ENCODE measurements around the gene EFNA3. TPM values are rescaled to one million over a fixed set of nuclear protein-coding genes. Genes with fewer than 3 reads are reported as not detected.
"Not testable (repeated sequence)": the region's sequence is repeated elsewhere in the genome, so short reads cannot be mapped to it uniquely, and the experiment has no call there.

EFNA3 gene
- total RNA-seq, 3 donors from 2014 or later, result 2.1 to 17.4 (median 5.6) TPM

GRCh38 chr1:155110381-155110780, 31.7 kb downstream of the EFNA3 start:
- ATAC-seq, result no peak
- Histone ChIP-seq H3K4me3 (no peak overlapping the region), H3K4me1 (ENCODE audit: low read depth) (no peaks in the 10 kb centered on the region), H3K9me3 (no peaks in the 10 kb centered on the region), H3K36me3 (ENCODE audit: low read depth) (no peaks in the 10 kb centered on the region)
- DNase-seq, result no peak
- TF ChIP-seq, protein P1, sequence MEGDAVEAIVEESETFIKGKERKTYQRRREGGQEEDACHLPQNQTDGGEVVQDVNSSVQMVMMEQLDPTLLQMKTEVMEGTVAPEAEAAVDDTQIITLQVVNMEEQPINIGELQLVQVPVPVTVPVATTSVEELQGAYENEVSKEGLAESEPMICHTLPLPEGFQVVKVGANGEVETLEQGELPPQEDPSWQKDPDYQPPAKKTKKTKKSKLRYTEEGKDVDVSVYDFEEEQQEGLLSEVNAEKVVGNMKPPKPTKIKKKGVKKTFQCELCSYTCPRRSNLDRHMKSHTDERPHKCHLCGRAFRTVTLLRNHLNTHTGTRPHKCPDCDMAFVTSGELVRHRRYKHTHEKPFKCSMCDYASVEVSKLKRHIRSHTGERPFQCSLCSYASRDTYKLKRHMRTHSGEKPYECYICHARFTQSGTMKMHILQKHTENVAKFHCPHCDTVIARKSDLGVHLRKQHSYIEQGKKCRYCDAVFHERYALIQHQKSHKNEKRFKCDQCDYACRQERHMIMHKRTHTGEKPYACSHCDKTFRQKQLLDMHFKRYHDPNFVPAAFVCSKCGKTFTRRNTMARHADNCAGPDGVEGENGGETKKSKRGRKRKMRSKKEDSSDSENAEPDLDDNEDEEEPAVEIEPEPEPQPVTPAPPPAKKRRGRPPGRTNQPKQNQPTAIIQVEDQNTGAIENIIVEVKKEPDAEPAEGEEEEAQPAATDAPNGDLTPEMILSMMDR (IDR thresholded peaks at IDR 0.05), result no peak
- intact Hi-C loops (cut with DNase I, micrococcal nuclease), result loop anchor here in 1 of 2 donors (10.0 kb wide), 1 partner anchor 54 kb away; no protein-coding TSS in a partner anchor

GRCh38 chr1:155110826-155111225, 32.2 kb downstream of the EFNA3 start:
- TF ChIP-seq, protein P1 (IDR thresholded peaks at IDR 0.05), result no peak
- H3K9me3 ChIP-seq, result no peaks in the 10 kb centered on the region
- intact Hi-C loops (cut with DNase I, micrococcal nuclease), result loop anchor here in 1 of 2 donors (10.0 kb wide), 1 partner anchor 54 kb away; no protein-coding TSS in a partner anchor

DNA sequence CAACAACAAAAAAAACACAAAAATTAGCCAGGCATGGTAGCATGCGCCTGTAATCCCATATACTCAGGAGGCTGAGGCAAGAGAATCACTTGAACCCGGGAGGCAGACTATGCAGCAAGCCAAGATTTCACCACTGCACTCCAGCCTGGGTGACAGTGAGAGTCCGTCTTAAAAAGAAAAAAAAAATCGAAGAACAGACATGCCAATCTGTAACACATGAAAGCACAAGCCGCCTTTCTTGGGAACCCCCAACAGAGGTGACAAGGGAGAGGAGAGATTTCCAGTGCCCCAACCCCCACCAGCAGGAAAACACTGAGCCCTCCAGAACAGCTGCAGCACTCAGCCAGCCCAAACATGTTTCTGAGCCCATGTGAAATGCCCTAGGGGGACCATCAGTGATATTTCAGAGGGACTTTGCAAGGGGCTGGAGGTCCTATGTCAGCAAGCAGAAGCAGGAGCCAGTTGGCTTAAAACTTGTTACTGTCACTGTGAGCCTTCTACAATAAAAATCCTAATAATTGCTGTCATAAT, 34.9 kb downstream of the EFNA3 start:
- DNase-seq, result no peak
- ATAC-seq, result no peak
- Histone ChIP-seq H3K36me3 (ENCODE audit: low read depth) (no peaks in the 10 kb centered on the region), H3K4me3 (no peak overlapping the region), H3K9me3 (no peaks in the 10 kb centered on the region), H3K4me1 (ENCODE audit: low read depth) (peaks cover 9% of the 10 kb centered on the region)
- intact Hi-C loops (cut with DNase I, micrococcal nuclease), result loop anchor here in 1 of 2 donors (10.0 kb wide), 1 partner anchor 51 kb away; no protein-coding TSS in a partner anchor
- TF ChIP-seq, protein P1 (IDR thresholded peaks at IDR 0.05), result no peak

More at GRCh38 chr1:155110826-155111225, 32.2 kb downstream of the EFNA3 start:
- DNase-seq, result no peak
- Histone ChIP-seq H3K4me3 (no peak overlapping the region), H3K4me1 (ENCODE audit: low read depth) (no peaks in the 10 kb centered on the region), H3K36me3 (ENCODE audit: low read depth) (no peaks in the 10 kb centered on the region)
- no peak for ATAC-seq

DNA sequence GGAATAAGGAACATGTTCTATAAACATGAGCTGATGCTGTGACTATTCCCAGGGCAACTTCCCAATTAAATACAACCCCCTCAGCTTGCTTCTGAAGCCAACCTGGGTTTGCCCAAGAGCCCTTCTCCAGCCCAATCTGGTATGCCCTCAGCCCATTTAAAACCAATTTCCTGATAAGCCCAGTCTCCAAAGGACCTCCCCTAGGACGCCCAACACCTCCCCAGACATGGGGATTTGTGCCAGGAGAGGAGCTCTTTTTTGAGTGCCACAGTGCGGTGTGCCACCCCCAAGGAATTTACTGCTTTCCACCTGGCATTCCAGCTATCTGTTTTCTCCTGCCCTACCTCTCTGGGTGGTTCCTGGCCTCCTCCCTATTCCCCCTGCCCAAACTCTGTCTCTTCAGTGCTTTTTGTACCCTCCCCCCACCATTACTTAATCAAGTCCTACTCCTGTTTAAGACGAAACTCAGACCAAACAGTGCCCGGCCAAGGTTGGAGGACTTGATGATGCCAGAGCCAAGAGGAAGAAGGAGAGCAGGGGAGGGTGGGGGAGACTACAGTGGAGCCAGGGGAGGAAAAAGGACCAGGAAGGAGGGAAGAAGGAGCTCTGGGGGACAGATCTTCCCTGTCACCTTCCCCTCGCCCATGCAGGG, 37.6 kb downstream of the EFNA3 start:
- intact Hi-C loops (cut with DNase I, micrococcal nuclease), result loop anchor here in 1 of 2 donors (10.0 kb wide), 1 partner anchor 49 kb away; no protein-coding TSS in a partner anchor
- TF ChIP-seq, protein P1 (IDR thresholded peaks at IDR 0.05), result no peak
- Histone ChIP-seq H3K36me3 (ENCODE audit: low read depth) (no peaks in the 10 kb centered on the region), H3K9me3 (no peaks in the 10 kb centered on the region), H3K4me1 (ENCODE audit: low read depth) (peaks cover 21% of the 10 kb centered on the region), H3K4me3 (no peak overlapping the region)
- DNase-seq (no peak), ATAC-seq (no peak)

DNA sequence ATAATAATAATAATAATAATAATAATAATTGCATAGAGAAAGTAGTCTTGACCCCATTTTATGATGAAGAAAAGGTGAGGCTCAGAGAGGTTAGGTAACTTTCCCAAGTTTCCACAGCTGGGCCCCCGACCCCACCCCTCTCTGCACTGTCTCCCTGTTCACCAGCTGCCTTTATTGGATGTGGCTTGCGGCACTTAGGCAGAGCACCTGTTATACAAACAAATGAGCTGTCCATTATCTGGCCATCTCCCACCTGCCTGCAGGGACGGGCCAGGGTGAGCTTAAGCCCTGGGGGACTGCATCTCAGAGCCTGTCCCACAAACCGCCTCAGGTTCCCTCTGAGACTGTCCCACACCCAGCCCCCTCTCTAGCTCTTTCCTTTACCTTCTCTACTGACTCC, 39.0 kb downstream of the EFNA3 start:
- intact Hi-C loops (cut with DNase I, micrococcal nuclease), result loop anchor here in 1 of 2 donors (10.0 kb wide), 1 partner anchor 47 kb away; no protein-coding TSS in a partner anchor
- Histone ChIP-seq H3K36me3 (ENCODE audit: low read depth) (no peaks in the 10 kb centered on the region), H3K4me1 (ENCODE audit: low read depth) (peaks cover 21% of the 10 kb centered on the region), H3K4me3 (no peak overlapping the region), H3K9me3 (no peaks in the 10 kb centered on the region)
- peak; percentile 72 for ATAC-seq
- DNase-seq, result peak in 1 of 3 donors; percentile 44
- TF ChIP-seq, protein P1 (IDR thresholded peaks at IDR 0.05), result no peak

DNA sequence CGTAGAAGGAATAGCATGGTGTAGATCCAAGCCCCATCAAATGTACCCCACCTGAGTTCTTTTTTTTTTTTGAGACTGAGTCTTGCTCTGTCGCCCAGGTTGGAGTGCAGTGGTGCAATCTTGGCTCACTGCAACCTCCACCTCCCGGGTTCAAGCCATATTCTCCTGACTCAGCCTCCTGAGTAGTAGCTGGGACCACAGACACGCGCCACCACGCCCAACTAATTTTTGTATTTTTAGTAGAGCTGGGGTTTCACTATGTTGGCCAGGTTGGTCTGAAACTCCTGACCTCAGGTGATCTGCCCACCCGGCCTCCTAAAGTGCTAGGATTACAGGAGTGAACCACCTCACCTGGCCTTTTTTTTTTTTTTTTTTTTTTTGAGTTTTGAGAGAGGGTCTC, 39.5 kb downstream of the EFNA3 start:
- not testable (repeated sequence) for H3K9me3 ChIP-seq; H3K4me3 ChIP-seq; ATAC-seq; H3K36me3 ChIP-seq (ENCODE audit: low read depth)
- intact Hi-C loops (cut with DNase I, micrococcal nuclease), result loop anchor here in 1 of 2 donors (10.0 kb wide), 1 partner anchor 47 kb away; no protein-coding TSS in a partner anchor
- peak in 1 of 3 donors; percentile 18 for DNase-seq
- peaks cover 21% of the 10 kb centered on the region for H3K4me1 ChIP-seq (ENCODE audit: low read depth)
